Measurements from ENCODE around the gene CA12.
"Not testable (repeated sequence)": the region's sequence is repeated elsewhere in the genome, so short reads cannot be mapped to it uniquely, and the experiment has no call there.

Gene CA12

GRCh38 chr15:63381301-63382204 lies at the start of gene CA12:
CA12 (minus strand) TSS chr15:63381846; CDS start chr15:63381720, 126 bp downstream.
- no peak for DNase-seq

DNA sequence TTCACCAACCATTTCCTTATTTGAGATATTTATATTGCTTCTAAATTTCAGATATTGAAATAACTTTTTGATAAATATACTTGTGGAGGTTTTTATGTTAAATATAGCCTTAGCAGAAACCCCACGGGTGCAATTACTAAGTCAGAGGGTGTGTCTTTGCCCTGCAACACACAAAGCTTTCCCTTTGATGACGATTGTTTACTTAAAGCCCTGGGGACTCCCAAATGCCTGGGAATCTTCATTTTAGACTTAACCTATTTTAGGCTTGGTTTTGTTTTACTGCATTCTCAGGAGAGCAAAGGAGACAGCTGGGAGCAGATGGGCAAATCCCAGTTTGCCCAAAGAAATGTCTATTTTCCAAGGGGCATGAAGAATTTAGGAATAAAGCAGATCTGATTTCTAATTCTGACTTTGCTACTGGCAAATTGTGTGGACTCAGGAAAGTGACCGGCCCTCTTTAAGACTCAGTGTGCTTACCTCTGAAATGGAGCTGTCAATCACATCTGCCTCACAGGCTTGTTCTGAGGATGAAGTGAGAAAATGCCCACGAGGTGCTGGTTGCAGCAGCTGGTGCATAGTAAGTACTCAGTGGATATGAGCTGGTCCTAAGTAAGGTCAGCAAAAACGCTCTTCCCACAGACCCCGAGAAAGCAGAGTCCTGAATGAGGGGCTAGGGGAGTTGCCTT lies 49.3 kb upstream of the CA12 start:
- no peak for DNase-seq

DNA sequence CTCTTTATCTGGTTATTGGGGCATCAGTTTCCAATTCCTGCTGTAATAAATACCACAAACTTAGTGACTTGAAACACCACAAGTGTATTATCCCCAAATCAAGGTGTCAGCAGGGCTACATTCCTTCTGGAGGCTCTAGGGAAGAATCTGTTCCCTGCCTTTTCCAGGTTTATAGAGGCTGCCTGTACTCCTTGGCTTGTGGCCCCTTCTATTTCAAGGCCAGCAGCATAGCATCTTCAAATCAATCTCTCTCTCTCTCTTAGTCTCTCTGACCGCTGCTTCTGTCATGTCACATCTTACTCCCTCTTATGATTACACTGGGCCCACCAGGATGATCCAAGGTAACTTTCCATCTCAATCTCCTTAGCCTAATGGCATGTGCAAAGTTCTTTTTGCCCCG lies 44.9 kb upstream of the CA12 start:
- no peak for DNase-seq

- DNase-seq = no peak
These were observed 43.9 kb upstream of the CA12 start for GRCh38 chr15:63425426-63425985.

- DNase-seq = no peak
These were observed 41.4 kb upstream of the CA12 start for GRCh38 chr15:63422891-63423590.

DNA sequence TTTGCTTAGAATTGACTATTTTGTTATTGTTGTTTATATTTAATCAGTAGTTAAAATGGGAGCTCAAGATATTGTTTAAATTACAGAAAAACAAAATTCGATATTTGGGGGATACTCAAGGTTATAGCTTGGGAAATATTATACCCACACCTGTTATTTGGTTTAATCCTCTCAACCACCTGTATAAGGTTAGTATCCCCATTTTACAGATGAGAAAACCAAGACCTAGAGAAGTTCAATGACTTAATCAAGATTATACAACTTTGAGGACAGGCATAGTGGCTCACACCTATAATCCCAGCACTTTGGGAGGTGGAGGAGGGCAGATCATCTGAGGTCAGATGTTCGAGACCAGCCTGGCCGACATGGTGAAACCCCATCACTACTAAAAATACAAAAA lies 39.8 kb upstream of the CA12 start:
- no peak for DNase-seq

DNA sequence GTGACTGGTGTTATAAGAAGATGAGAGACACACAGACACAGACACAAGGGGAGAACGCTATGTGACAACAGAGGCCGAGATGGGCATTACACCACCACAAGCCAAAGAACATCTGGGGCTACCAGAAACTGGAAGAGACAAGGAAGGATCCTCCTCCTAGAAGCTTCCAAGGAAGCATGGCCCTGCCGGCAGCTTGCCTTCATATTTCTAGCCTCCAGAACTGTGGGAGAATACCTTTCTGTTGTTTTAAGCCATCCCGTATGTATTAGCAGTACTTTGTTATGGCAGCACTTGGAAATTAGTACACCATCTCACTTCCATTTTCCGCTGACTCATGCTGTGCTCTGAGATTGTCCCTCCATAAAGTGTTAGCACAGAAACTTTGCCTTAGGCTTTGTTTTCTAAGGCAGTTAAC lies 38.7 kb upstream of the CA12 start:
- no peak for DNase-seq

- no peak for DNase-seq
These were observed 37.2 kb upstream of the CA12 start for GRCh38 chr15:63418811-63419210.

DNA sequence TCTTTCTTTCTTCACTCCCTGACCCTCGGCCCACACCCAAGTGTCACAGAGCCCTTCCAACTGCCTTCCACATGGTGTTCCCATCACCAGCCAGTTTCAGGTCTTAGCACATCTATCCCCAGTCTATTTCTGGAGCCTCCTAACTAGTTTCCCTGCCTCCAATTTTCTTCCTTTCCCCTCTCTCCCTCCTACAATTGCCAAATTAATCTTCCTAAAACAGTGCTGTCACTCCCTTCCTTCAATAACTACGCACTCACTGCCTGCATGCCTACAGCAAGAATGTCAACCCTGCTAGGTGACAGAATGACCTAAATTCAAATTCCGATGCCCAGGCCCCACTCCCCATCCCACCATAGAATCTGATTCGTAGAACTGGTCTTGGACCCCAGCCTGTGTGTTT lies 36.1 kb upstream of the CA12 start:
- no peak for DNase-seq

- DNase-seq = not testable (repeated sequence)
These were observed 35.6 kb upstream of the CA12 start for GRCh38 chr15:63417274-63417673.

GRCh38 chr15:63414474-63415120 lies 33.0 kb upstream of the CA12 start:
- DNase-seq = no peak

DNA sequence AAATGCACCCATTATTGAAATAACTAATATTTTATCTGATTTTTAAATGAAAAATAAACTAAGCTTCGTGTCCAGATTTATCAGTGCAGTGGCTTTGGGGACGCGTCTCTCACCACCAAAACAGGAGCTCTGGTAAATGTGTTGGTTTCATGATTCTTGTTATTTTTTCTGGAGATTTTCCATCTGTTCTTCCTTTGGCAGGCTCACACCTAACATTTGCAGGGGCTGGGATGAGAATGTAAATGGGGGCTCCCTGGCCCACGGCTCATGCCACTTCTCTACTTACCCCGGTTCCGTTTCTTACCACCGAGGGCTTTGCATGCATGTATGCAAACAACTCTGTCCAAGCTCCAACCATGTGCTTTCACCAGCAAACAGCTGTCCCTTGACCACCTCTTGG lies 30.9 kb upstream of the CA12 start:
- no peak for DNase-seq

GRCh38 chr15:63411866-63412265 lies 30.2 kb upstream of the CA12 start:
- no peak for DNase-seq

DNA sequence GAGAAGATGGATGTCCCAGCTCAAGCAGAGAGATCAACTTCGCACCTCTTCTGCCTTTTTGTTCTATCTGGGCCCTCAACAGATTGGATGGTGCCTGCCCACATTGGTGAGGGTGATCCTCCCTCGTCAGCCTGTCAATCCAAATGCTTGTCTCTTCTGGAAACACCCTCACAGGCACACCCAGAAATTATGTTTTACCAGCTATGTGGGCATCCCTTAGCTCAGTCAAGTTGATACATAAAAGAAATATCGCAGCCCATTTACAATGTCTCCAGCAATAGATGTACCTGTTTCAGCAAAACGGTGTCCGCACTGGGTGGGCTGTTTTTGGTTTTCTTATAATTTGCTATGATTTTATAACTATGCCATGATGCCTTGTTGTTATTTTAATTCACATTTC lies 27.5 kb upstream of the CA12 start:
- no peak for DNase-seq

- DNase-seq = no peak
These were observed 26.9 kb upstream of the CA12 start for GRCh38 chr15:63408524-63408923.

DNA sequence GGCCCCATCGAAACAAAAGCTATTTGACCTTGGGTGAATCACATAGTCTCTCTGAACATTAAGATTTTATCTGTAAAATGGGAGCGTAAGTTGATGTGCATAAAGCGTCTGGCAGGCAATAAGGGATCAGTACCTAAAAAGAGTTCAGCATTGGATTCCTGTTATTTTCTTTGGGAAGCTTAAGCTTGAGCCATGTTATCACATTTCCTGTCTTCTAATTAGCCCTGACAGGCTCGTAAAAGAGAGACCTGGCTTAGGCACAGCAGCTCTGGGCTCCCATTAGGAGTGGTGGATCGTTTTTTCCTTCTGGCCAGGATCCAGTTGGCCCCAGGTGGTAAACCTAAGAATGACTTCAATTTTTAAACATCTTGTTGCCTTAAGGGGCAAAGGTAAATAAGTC lies 26.0 kb upstream of the CA12 start:
- peak; percentile 20 for DNase-seq

GRCh38 chr15:63405683-63406390 lies 24.2 kb upstream of the CA12 start:
- no peak for DNase-seq

DNA sequence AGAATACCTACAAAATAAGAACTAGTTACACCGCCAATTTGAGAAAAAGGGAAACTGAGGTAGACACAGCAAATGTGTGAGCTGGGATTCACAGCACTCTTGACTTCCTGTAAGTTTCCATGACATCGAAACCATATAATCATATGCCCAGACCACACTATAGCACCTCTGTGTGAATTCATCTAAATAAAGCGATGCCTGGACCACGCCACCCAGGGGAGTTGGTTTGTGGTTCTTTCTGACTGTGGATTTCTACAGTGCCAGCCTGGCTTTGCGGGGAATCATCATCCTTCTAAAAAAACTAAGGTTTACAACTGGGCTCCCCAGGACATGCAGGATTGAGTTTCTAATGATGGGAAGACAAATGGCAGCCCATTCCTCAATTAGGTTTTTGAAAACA lies 23.5 kb upstream of the CA12 start:
- DNase-seq = no peak

- DNase-seq = no peak
These were observed 21.8 kb upstream of the CA12 start for GRCh38 chr15:63403254-63403945.

GRCh38 chr15:63402498-63403253 lies 21.0 kb upstream of the CA12 start:
- no peak for DNase-seq
